Cardiac atrium fibroblast (primary cell): ENCODE results near the gene TNF. TPM values are rescaled to one million over a fixed set of nuclear protein-coding genes. Genes with fewer than 3 reads are reported as not detected.

Experiments
- total RNA-seq: library from RNA; depleted of rRNA; stranded (reverse); fragments of >200 nt; gene quantifications from 2 replicates; pipeline ENCODE4 v1.2.3, GENCODE V29; 2015

The TNF gene
- total RNA-seq: 0.16 and 0.54 TPM in 2 replicates

GRCh38 chr6:31575335-31575901 lies at the start of gene TNF:
Gene TNF (plus strand): TSS chr6:31575565. CDS start chr6:31575742, 177 bp downstream.

GRCh38 chr6:31528821-31529328 lies 46.5 kb upstream of the TNF start, which contains the start of gene MCCD1:
Gene MCCD1 (plus strand): TSS chr6:31528962. CDS start chr6:31529015, 53 bp downstream.

GRCh38 chr6:31541658-31542521 lies 33.5 kb upstream of the TNF start, which contains the start of gene DDX39B:
Gene DDX39B (minus strand): TSS chr6:31542003. CDS start chr6:31540532, 1,471 bp downstream.

GRCh38 chr6:31546339-31546957 lies 28.9 kb upstream of the TNF start, which contains the start of gene ATP6V1G2:
Gene ATP6V1G2 (minus strand): TSS chr6:31546608. CDS start chr6:31546559, 49 bp downstream.

GRCh38 chr6:31546958-31547726 lies 28.2 kb upstream of the TNF start, which contains the start of gene NFKBIL1:
Gene NFKBIL1 (plus strand): TSS chr6:31547608. CDS start chr6:31547695, 87 bp downstream.

GRCh38 chr6:31572041-31572911 lies 3.1 kb upstream of the TNF start, which contains the start of gene LTA:
Gene LTA (plus strand): TSS chr6:31572289. CDS start chr6:31572743, 454 bp downstream.

GRCh38 chr6:31582230-31582643 lies 6.9 kb downstream of the TNF start, which contains the start of gene LTB:
Gene LTB (minus strand): TSS chr6:31582424. CDS start chr6:31582417, 7 bp downstream.

GRCh38 chr6:31586008-31586407 lies 10.6 kb downstream of the TNF start, which contains the start of gene LST1:
Gene LST1 (plus strand): TSS chr6:31586277. CDS start chr6:31587300, 1,023 bp downstream.

GRCh38 chr6:31614684-31615578 lies 39.6 kb downstream of the TNF start, which contains the start of gene AIF1:
Gene AIF1 (plus strand): TSS chr6:31615234. CDS start chr6:31615330, 96 bp downstream.

GRCh38 chr6:31620586-31621319 lies 45.4 kb downstream of the TNF start, which contains the start of gene PRRC2A:
Gene PRRC2A (plus strand): TSS chr6:31620715. CDS start chr6:31622790, 2,075 bp downstream.

Other genes starting within 250 kb of the TNF start
- gene HLA-B, start 218.4 kb upstream of the TNF start, total RNA-seq: 105 and 210 TPM in 2 replicates
- gene MICA, start 172.0 kb upstream of the TNF start, total RNA-seq: 39.0 and 58.8 TPM in 2 replicates
- 7.2 and 7.9 TPM in 2 replicates for gene MICB, start 77.4 kb upstream of the TNF start, total RNA-seq
- not detected in 2 replicates for gene MCCD1, start 46.6 kb upstream of the TNF start, total RNA-seq
- gene DDX39B, start 33.6 kb upstream of the TNF start, total RNA-seq: 272 and 278 TPM in 2 replicates
- gene ATP6V1G2, start 29.0 kb upstream of the TNF start, total RNA-seq: 1.3 TPM in 2 replicates
- gene NFKBIL1, start 28.0 kb upstream of the TNF start, total RNA-seq: 16.5 and 24.9 TPM in 2 replicates
- not detected in 2 replicates for gene LTA, start 3.3 kb upstream of the TNF start, total RNA-seq
- not detected in 2 replicates for gene LTB, start 6.9 kb downstream of the TNF start, total RNA-seq
- gene LST1, start 10.7 kb downstream of the TNF start, total RNA-seq: 1.8 TPM in 1 of 2 replicates, not detected in the other
- not detected in 2 replicates for gene NCR3, start 17.4 kb downstream of the TNF start, total RNA-seq
- not detected in 2 replicates for gene AIF1, start 39.7 kb downstream of the TNF start, total RNA-seq
- gene PRRC2A, start 45.1 kb downstream of the TNF start, total RNA-seq: 59.4 and 74.7 TPM in 2 replicates
- 200 and 228 TPM in 2 replicates for gene BAG6, start 77.1 kb downstream of the TNF start, total RNA-seq
- 7.6 TPM in 1 of 2 replicates, not detected in the other for gene APOM, start 80.3 kb downstream of the TNF start, total RNA-seq
- 15.3 and 19.9 TPM in 2 replicates for gene C6orf47, start 85.2 kb downstream of the TNF start, total RNA-seq
- gene GPANK1, start 89.4 kb downstream of the TNF start, total RNA-seq: 23.2 and 28.5 TPM in 2 replicates
- 218 and 219 TPM in 2 replicates for gene CSNK2B, start 90.5 kb downstream of the TNF start, total RNA-seq
- 1.1 and 1.5 TPM in 2 replicates for gene LY6G5B, start 94.4 kb downstream of the TNF start, total RNA-seq
- not detected in 2 replicates for gene LY6G5C, start 105.5 kb downstream of the TNF start, total RNA-seq
- gene ABHD16A, start 127.8 kb downstream of the TNF start, total RNA-seq: 28.3 and 28.8 TPM in 2 replicates
- gene LY6G6F, start 131.3 kb downstream of the TNF start, total RNA-seq: not detected in 2 replicates
- not detected in 2 replicates for gene LY6G6D, start 139.8 kb downstream of the TNF start, total RNA-seq
- gene LY6G6C, start 146.2 kb downstream of the TNF start, total RNA-seq: not detected in 2 replicates
- not detected in 2 replicates for gene MPIG6B, start 147.8 kb downstream of the TNF start, total RNA-seq
- 32.1 and 53.8 TPM in 2 replicates for gene DDAH2, start 153.7 kb downstream of the TNF start, total RNA-seq
- 478 and 525 TPM in 2 replicates for gene CLIC1, start 161.0 kb downstream of the TNF start, total RNA-seq
- gene MSH5, start 164.4 kb downstream of the TNF start, total RNA-seq: 2.1 and 4.3 TPM in 2 replicates
- gene SAPCD1, start 187.1 kb downstream of the TNF start, total RNA-seq: 0.54 TPM in 1 of 2 replicates, not detected in the other
- under 0.01 TPM in 1 of 2 replicates, not detected in the other for gene VWA7, start 201.8 kb downstream of the TNF start, total RNA-seq
- 40.1 and 59.8 TPM in 2 replicates for gene VARS1, start 220.2 kb downstream of the TNF start, total RNA-seq
- gene LSM2, start 231.4 kb downstream of the TNF start, total RNA-seq: 20.9 and 37.3 TPM in 2 replicates
- gene HSPA1L, start 239.7 kb downstream of the TNF start, total RNA-seq: 0.49 TPM in 1 of 2 replicates, not detected in the other
- 59.8 and 77.6 TPM in 2 replicates for gene HSPA1A, start 240.0 kb downstream of the TNF start, total RNA-seq